Upper lobe of left lung (tissue), 6 donors: Measurements from ENCODE around the gene THAP2. TPM values are rescaled to one million over a fixed set of nuclear protein-coding genes. Genes with fewer than 3 reads are reported as not detected.
"Not testable (repeated sequence)": the region's sequence is repeated elsewhere in the genome, so short reads cannot be mapped to it uniquely, and the experiment has no call there.

ENCODE experiments used
- ATAC-seq, 2 donors: fragments of 200-7000 bp; cut with Tn5 transposase; one replicate each; pipeline ENCODE4 v1.9.1; 2022; ENCODE audit warnings: mild to moderate bottlenecking in 2 of 2, moderate library complexity in 2 of 2; ENCODE audit not compliant: low FRiP score in 2 of 2
- DNase-seq, 2 donors: peaks; one replicate each; pipeline ENCODE4 v3.0.0-alpha.2; 2019 to 2020
- H3K27ac ChIP-seq, 4 donors: fragments of 200-600 bp; sonication (generic); one replicate each; pipeline ENCODE4 v1.5.1; 2016 to 2019
- H3K27me3 ChIP-seq, 4 donors: fragments of 200-600 bp; sonication (generic); one replicate each; pipeline ENCODE4 v1.5.1; 2017 to 2019
- H3K36me3 ChIP-seq, 4 donors: fragments of 200-600 bp; sonication (generic); one replicate each; pipeline ENCODE4 v1.5.1; 2016 to 2019
- H3K4me1 ChIP-seq, 4 donors: fragments of 200-600 bp; sonication (generic); one replicate each; pipeline ENCODE4 v1.5.1; 2018 to 2019
- H3K4me3 ChIP-seq, 4 donors: fragments of 200-600 bp; sonication (generic); one replicate each; pipeline ENCODE4 v1.5.1; 2017 to 2019; ENCODE audit warnings: mild to moderate bottlenecking in 2 of 4, moderate library complexity in 1 of 4
- H3K9me3 ChIP-seq, 4 donors: fragments of 200-600 bp; sonication (generic); one replicate each; pipeline ENCODE4 v1.5.1; 2018 to 2019
- EP300 ChIP-seq, 4 donors: sonication (generic); formaldehyde crosslinking; IDR thresholded peaks; one replicate each; pipeline ENCODE4 v1.5.1; 2017; ENCODE audit warnings: antibody characterized with exemption in 4 of 4, control low read depth in 2 of 4
- POLR2A ChIP-seq, 4 donors: fragments of 450-650 bp; IDR thresholded peaks; one replicate each; pipeline ENCODE4 v1.5.1; 2016 to 2017; ENCODE audit warnings: antibody characterized with exemption in 4 of 4, mild to moderate bottlenecking in 2 of 4
- POLR2AphosphoS5 ChIP-seq, 2 donors: sonication (generic); formaldehyde crosslinking; IDR thresholded peaks; one replicate each; pipeline ENCODE4 v1.5.1; 2017; ENCODE audit warnings: antibody characterized with exemption in 2 of 2
- whole genome bisulfite sequencing, 2 donors: methylation state at CpG; one replicate each; pipeline ENCODE4 v1.1.5; 2017 to 2018; 5-methylcytosine and 5-hydroxymethylcytosine counted together
- total RNA-seq, 6 donors: library from RNA; depleted of rRNA in 4 of 6; stranded (reverse); fragments of >200 nt in 4 of 6; gene quantifications; one replicate each; pipeline versions ENCODE4 v1.1.0 to v1.2.1, GENCODE V29; 2016 to 2021
- TF ChIP-seq, protein P1 (sequence below), 6 experiments: fragments of 450-650 bp in 4 of 6; fragments of 200-600 bp in 2 of 6; sonication (generic) in 2 of 6; IDR thresholded peaks; one replicate each; pipeline ENCODE4 v1.5.1; 2016 to 2019; ENCODE audit warnings: antibody characterized with exemption in 6 of 6
- donor health status: DM: no; HTN: no; CAD: no; lungs with moderate emphysema.
- donor health status: DM: no; HTN: yes; CAD: no; lungs with severe emphysema.

The THAP2 gene
- total RNA-seq, 6 donors from 2014 or later: 2.1 to 5.0 (median 3.6) TPM

- ATAC-seq: no peak
- no peak for TF ChIP-seq EP300 (IDR thresholded peaks at IDR 0.05)
- TF ChIP-seq, protein P1, sequence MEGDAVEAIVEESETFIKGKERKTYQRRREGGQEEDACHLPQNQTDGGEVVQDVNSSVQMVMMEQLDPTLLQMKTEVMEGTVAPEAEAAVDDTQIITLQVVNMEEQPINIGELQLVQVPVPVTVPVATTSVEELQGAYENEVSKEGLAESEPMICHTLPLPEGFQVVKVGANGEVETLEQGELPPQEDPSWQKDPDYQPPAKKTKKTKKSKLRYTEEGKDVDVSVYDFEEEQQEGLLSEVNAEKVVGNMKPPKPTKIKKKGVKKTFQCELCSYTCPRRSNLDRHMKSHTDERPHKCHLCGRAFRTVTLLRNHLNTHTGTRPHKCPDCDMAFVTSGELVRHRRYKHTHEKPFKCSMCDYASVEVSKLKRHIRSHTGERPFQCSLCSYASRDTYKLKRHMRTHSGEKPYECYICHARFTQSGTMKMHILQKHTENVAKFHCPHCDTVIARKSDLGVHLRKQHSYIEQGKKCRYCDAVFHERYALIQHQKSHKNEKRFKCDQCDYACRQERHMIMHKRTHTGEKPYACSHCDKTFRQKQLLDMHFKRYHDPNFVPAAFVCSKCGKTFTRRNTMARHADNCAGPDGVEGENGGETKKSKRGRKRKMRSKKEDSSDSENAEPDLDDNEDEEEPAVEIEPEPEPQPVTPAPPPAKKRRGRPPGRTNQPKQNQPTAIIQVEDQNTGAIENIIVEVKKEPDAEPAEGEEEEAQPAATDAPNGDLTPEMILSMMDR (IDR thresholded peaks at IDR 0.05): no peak
- TF ChIP-seq POLR2AphosphoS5 (IDR thresholded peaks at IDR 0.05): no peak
- 85 to 97% methylated on average over 7 of the region's 7 CpGs for WGBS, 2 donors
These were observed 29.0 kb downstream of the THAP2 start for GRCh38 chr12:71693126-71693525.

GRCh38 chr12:71693651-71694050, 29.6 kb downstream of the THAP2 start:
- not testable (repeated sequence) for ATAC-seq

More at GRCh38 chr12:71693126-71693525, 29.0 kb downstream of the THAP2 start:
- no peaks in the 10 kb centered on the region for H3K27me3 ChIP-seq
- no peak for DNase-seq
- H3K9me3 ChIP-seq: no peaks in the 10 kb centered on the region
- peaks cover 0 to 10% (median 5%) of the 10 kb centered on the region in 4 donors for H3K4me1 ChIP-seq
- H3K4me3 ChIP-seq: no peak overlapping the region
- peaks cover 0 to 19% (median 11%) of the 10 kb centered on the region in 4 donors for H3K36me3 ChIP-seq
- no peak overlapping the region for H3K27ac ChIP-seq

GRCh38 chr12:71694099-71694820, 30.2 kb downstream of the THAP2 start:
- Histone ChIP-seq H3K36me3 (peaks cover 0 to 29% (median 20%) of the 10 kb centered on the region in 4 donors), H3K9me3 (no peaks in the 10 kb centered on the region), H3K27ac (no peak overlapping the region), H3K27me3 (no peaks in the 10 kb centered on the region), H3K4me1 (no peaks in the 10 kb centered on the region), H3K4me3 (no peak overlapping the region)
- ATAC-seq: no peak
- DNase-seq: no peak
- WGBS, 2 donors: 92 to 100% methylated on average over 1 of the region's 1 CpG
- TF ChIP-seq POLR2A (IDR thresholded peaks at IDR 0.05) (no peak), EP300 (IDR thresholded peaks at IDR 0.05) (no peak), POLR2AphosphoS5 (IDR thresholded peaks at IDR 0.05) (no peak)

More at GRCh38 chr12:71693651-71694050, 29.6 kb downstream of the THAP2 start:
- H3K27me3 ChIP-seq, H3K4me3 ChIP-seq, H3K4me1 ChIP-seq, H3K27ac ChIP-seq, H3K9me3 ChIP-seq, DNase-seq: not testable (repeated sequence)
- peaks cover 0 to 23% (median 15%) of the 10 kb centered on the region in 4 donors for H3K36me3 ChIP-seq
- WGBS, 2 donors: 92 to 93% methylated on average over 5 of the region's 5 CpGs

GRCh38 chr12:71695782-71696181, 31.7 kb downstream of the THAP2 start:
- H3K27me3 ChIP-seq: no peaks in the 10 kb centered on the region
- no peak overlapping the region for H3K4me3 ChIP-seq
- no peaks in the 10 kb centered on the region for H3K9me3 ChIP-seq
- no peak overlapping the region for H3K27ac ChIP-seq
- TF ChIP-seq, protein P1 (IDR thresholded peaks at IDR 0.05): no peak
- TF ChIP-seq EP300 (IDR thresholded peaks at IDR 0.05): no peak
- TF ChIP-seq POLR2A (IDR thresholded peaks at IDR 0.05): no peak
- no peak for TF ChIP-seq POLR2AphosphoS5 (IDR thresholded peaks at IDR 0.05)
- no peak for ATAC-seq
- 91 to 94% methylated on average over 1 of the region's 1 CpG for WGBS, 2 donors
- H3K4me1 ChIP-seq: no peaks in the 10 kb centered on the region
- H3K36me3 ChIP-seq: peaks cover 0 to 45% (median 24%) of the 10 kb centered on the region in 4 donors
- no peak for DNase-seq

DNA sequence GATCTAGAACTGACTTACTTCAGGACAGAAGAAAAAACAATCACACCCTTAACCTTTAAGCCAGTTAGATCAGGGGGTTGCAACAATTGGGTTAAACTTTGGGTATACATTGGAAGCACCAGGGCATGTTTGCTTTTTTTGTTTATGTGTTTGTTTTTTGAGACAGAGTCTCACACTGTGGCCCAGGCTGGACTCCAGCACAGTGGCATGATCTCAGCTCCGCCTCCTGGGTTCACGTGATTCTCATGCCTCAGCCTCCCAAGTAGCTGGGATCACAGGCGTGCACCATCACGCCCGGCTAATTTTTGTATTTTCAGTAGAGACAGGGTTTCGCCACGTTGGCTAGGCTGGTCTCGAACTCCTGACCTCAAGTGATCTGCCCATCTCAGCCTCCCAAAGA, 38.1 kb downstream of the THAP2 start:
- not testable (repeated sequence) for ATAC-seq, H3K4me1 ChIP-seq, H3K4me3 ChIP-seq, H3K9me3 ChIP-seq, DNase-seq, H3K27ac ChIP-seq, H3K27me3 ChIP-seq
- WGBS, 2 donors: 95 to 96% methylated on average over 8 of the region's 8 CpGs
- peaks cover 0 to 44% (median 23%) of the 10 kb centered on the region in 4 donors for H3K36me3 ChIP-seq

- Histone ChIP-seq H3K36me3 (peaks cover 0 to 40% (median 20%) of the 10 kb centered on the region in 4 donors), H3K4me3 (no peak overlapping the region)
- WGBS, 2 donors: 96 to 98% methylated on average over 5 of the region's 5 CpGs
These were observed 38.5 kb downstream of the THAP2 start for GRCh38 chr12:71702590-71702989.

More at GRCh38 chr12:71702590-71702989, 38.5 kb downstream of the THAP2 start:
- Histone ChIP-seq H3K9me3 (no peaks in the 10 kb centered on the region), H3K4me1 (no peaks in the 10 kb centered on the region), H3K27me3 (no peaks in the 10 kb centered on the region), H3K27ac (no peak overlapping the region)
- TF ChIP-seq, protein P1 (IDR thresholded peaks at IDR 0.05): no peak
- TF ChIP-seq POLR2AphosphoS5 (IDR thresholded peaks at IDR 0.05) (no peak), EP300 (IDR thresholded peaks at IDR 0.05) (no peak), POLR2A (IDR thresholded peaks at IDR 0.05) (no peak)
- ATAC-seq: no peak
- no peak for DNase-seq
